ENCODE measurements around the gene CLSTN1.

Gene CLSTN1

DNA sequence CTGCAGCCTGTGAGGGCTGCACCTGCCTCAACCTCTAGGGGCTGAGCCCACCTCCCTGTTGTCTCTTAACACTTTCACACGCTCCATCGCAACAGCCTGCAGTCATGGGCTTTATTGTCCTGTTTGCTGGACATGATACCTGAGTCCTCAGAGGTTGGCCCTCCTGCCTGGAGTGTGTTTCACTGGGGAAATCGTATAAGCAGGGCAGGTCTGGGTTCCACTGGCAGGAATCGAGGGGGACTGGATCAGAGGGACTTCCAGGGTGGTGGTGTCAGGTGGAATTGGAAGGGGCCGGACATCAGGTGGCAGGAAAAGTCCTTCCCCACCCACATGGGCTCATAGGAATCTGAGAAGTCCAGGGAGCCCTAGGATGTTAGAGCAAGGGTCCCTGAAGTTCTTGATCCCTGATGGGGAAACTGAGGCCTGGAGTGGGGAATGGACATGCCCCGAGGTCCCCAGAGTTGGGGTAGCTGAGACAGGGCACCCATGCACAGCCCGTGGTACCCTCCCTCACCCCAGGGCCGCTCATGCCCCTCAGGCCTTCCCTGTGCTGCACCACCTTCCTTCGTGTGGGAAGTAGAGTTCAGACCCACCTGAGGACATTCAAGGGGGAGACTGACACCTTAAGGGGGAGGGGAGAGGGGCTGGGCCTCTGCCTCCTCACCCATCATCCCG is 105.6 kb downstream of the CLSTN1 start:
- no peak for DNase-seq (ENCODE audit: low spot score)
- WGBS, 2 donors (ENCODE audit: extremely low coverage in 2 of 2, insufficient read length in 2 of 2, insufficient replicate concordance in 1 of 2), result no CpG with 5 or more reads among the region's 10 CpGs

DNA sequence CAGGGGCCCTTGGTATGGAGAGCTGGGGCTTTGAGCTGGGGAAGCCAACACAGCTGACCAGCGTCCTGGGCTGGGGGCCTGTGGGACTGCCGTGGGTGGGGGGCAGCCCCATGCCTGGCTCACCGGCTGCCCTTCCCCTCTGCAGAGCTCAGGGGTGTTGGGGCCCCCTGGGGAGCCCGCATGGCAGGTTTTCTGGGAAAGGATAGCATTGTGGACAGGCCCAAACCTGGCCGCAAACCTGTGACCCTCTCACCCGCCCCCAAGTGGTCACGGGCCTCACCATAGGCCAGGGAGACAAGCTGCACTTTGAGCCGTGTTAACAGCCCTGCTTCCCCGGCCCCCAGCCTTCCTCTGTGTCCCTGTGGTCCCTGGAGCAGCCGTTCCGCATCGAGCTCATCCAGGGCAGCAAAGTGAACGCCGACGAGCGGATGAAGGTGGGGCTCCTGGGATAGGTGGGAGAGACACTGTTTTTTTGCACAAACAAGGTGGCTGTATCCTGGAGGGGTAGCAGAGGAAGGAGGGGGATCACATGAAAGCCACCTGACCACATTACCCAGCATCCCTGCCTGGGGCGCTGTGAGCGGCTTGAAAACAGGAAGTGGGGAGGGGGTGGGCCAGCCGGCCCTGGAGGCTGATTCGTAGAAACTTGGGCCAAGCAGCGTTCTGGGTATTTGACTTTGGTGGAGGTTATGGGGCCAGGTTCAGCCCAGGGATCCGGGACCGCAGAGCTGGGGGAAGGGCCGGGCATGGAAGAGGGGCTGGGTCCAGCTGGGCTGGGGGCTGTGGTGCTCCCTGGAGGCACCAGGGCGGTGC is 106.4 kb downstream of the CLSTN1 start:
- Histone ChIP-seq H2BK120ac (ENCODE audit: low read depth, low read length) (no peak overlapping the region), H3K9me3 (replicated peaks in 1 of 2; ENCODE audit: control insufficient read depth in 2 of 2, insufficient read depth in 1 of 2, low read depth in 1 of 2, low read length in 2 of 2) (no peaks in the 10 kb centered on the region), H3K18ac (ENCODE audit: low read length) (peak overlapping the region; percentile 71), H3K4me1 (ENCODE audit: control insufficient read depth in 2 of 2, insufficient read depth in 1 of 2, low read depth in 1 of 2, low read length in 2 of 2) (peaks cover 5% of the 10 kb centered on the region in 2 donors), H3K36me3 (replicated peaks in 1 of 2; ENCODE audit: control insufficient read depth in 2 of 2, insufficient read depth in 2 of 2, low read length in 2 of 2) (no peaks in the 10 kb centered on the region), H3K9ac (ENCODE audit: low read depth, low read length, poor library complexity) (no peak overlapping the region), H2AFZ (ENCODE audit: low read length) (peak overlapping the region; percentile 90), H3K4me3 (ENCODE audit: low read length in 2 of 2) (no peak overlapping the region), H3K23ac (ENCODE audit: low read depth, low read length, poor library complexity) (peak overlapping the region; percentile 86), H2BK12ac (ENCODE audit: low read length) (no peak overlapping the region), H3K4ac (ENCODE audit: low read length) (peak overlapping the region; percentile 14), H3K4me2 (ENCODE audit: insufficient read depth, low read length, poor library complexity, severe bottlenecking) (no peak overlapping the region), H3K79me1 (ENCODE audit: low read depth, low read length) (no peaks in the 10 kb centered on the region), H2BK15ac (ENCODE audit: low read length) (peak overlapping the region; percentile 64), H4K8ac (ENCODE audit: low read depth, low read length) (no peak overlapping the region), H3K27me3 (ENCODE audit: control insufficient read depth in 3 of 3, insufficient read depth in 3 of 3, low read depth in 1 of 3, low read length in 3 of 3) (no peaks in the 10 kb centered on the region), H3K27ac (replicated peaks; ENCODE audit: low read length) (no peak overlapping the region), H3K14ac (ENCODE audit: low read length) (peak overlapping the region; percentile 82), H4K91ac (ENCODE audit: low read depth, low read length, poor library complexity) (no peak overlapping the region), H2BK5ac (ENCODE audit: low read length) (peak overlapping the region; percentile 87), H2AK5ac (ENCODE audit: low read depth, low read length) (peak overlapping the region; percentile 79)
- no CpG with 5 or more reads among the region's 25 CpGs for WGBS, 2 donors (ENCODE audit: extremely low coverage in 2 of 2, insufficient read length in 2 of 2, insufficient replicate concordance in 1 of 2)
- no peak for DNase-seq (ENCODE audit: low spot score)

More for the DNA sequence above, 105.6 kb downstream of the CLSTN1 start:
- Histone ChIP-seq H3K14ac (ENCODE audit: low read length) (peak overlapping the region; percentile 82), H2BK12ac (ENCODE audit: low read length) (no peak overlapping the region), H3K36me3 (replicated peaks in 1 of 2; ENCODE audit: control insufficient read depth in 2 of 2, insufficient read depth in 2 of 2, low read length in 2 of 2) (no peaks in the 10 kb centered on the region), H3K27me3 (ENCODE audit: control insufficient read depth in 3 of 3, insufficient read depth in 3 of 3, low read depth in 1 of 3, low read length in 3 of 3) (no peaks in the 10 kb centered on the region), H3K9me3 (replicated peaks in 1 of 2; ENCODE audit: control insufficient read depth in 2 of 2, insufficient read depth in 1 of 2, low read depth in 1 of 2, low read length in 2 of 2) (no peaks in the 10 kb centered on the region), H2BK120ac (ENCODE audit: low read depth, low read length) (no peak overlapping the region), H3K9ac (ENCODE audit: low read depth, low read length, poor library complexity) (no peak overlapping the region), H3K4ac (ENCODE audit: low read length) (no peak overlapping the region), H3K23ac (ENCODE audit: low read depth, low read length, poor library complexity) (peak overlapping the region; percentile 86), H3K79me1 (ENCODE audit: low read depth, low read length) (no peaks in the 10 kb centered on the region), H4K8ac (ENCODE audit: low read depth, low read length) (no peak overlapping the region), H2BK15ac (ENCODE audit: low read length) (no peak overlapping the region), H2AK5ac (ENCODE audit: low read depth, low read length) (peak overlapping the region; percentile 75), H3K4me2 (ENCODE audit: insufficient read depth, low read length, poor library complexity, severe bottlenecking) (no peak overlapping the region), H2AFZ (ENCODE audit: low read length) (peak overlapping the region; percentile 90), H3K4me1 (ENCODE audit: control insufficient read depth in 2 of 2, insufficient read depth in 1 of 2, low read depth in 1 of 2, low read length in 2 of 2) (peaks cover 5% of the 10 kb centered on the region in 2 donors), H4K91ac (ENCODE audit: low read depth, low read length, poor library complexity) (no peak overlapping the region), H2BK5ac (ENCODE audit: low read length) (no peak overlapping the region), H3K27ac (replicated peaks; ENCODE audit: low read length) (no peak overlapping the region), H3K18ac (ENCODE audit: low read length) (peak overlapping the region; percentile 60), H3K4me3 (ENCODE audit: low read length in 2 of 2) (no peak overlapping the region)

GRCh38 chr1:9716404-9717192 is 107.2 kb downstream of the CLSTN1 start:
- peak overlapping the region; percentile 82 for H3K14ac ChIP-seq (ENCODE audit: low read length)
- H2BK15ac ChIP-seq (ENCODE audit: low read length), result peak overlapping the region; percentile 64
- H3K4ac ChIP-seq (ENCODE audit: low read length), result peak overlapping the region; percentile 14
- no peaks in the 10 kb centered on the region for H3K36me3 ChIP-seq (replicated peaks in 1 of 2; ENCODE audit: control insufficient read depth in 2 of 2, insufficient read depth in 2 of 2, low read length in 2 of 2)
- H3K27me3 ChIP-seq (ENCODE audit: control insufficient read depth in 3 of 3, insufficient read depth in 3 of 3, low read depth in 1 of 3, low read length in 3 of 3), result no peaks in the 10 kb centered on the region
- H3K9ac ChIP-seq (ENCODE audit: low read depth, low read length, poor library complexity), result peak overlapping the region; percentile 21
- peak overlapping the region; percentile 71 for H3K18ac ChIP-seq (ENCODE audit: low read length)
- no peaks in the 10 kb centered on the region for H3K79me1 ChIP-seq (ENCODE audit: low read depth, low read length)
- H4K91ac ChIP-seq (ENCODE audit: low read depth, low read length, poor library complexity), result no peak overlapping the region
- peak overlapping the region; percentile 86 for H3K23ac ChIP-seq (ENCODE audit: low read depth, low read length, poor library complexity)
- peak overlapping the region; percentile 81 for H2AK5ac ChIP-seq (ENCODE audit: low read depth, low read length)
- peak overlapping the region; percentile 87 for H2BK5ac ChIP-seq (ENCODE audit: low read length)
- H3K4me2 ChIP-seq (ENCODE audit: insufficient read depth, low read length, poor library complexity, severe bottlenecking), result no peak overlapping the region
- H2AFZ ChIP-seq (ENCODE audit: low read length), result peak overlapping the region; percentile 90
- H2BK12ac ChIP-seq (ENCODE audit: low read length), result no peak overlapping the region
- no CpG with 5 or more reads among the region's 29 CpGs for WGBS, 2 donors (ENCODE audit: extremely low coverage in 2 of 2, insufficient read length in 2 of 2, insufficient replicate concordance in 1 of 2)
- peaks cover 4 to 5% of the 10 kb centered on the region in 2 donors for H3K4me1 ChIP-seq (ENCODE audit: control insufficient read depth in 2 of 2, insufficient read depth in 1 of 2, low read depth in 1 of 2, low read length in 2 of 2)
- H4K8ac ChIP-seq (ENCODE audit: low read depth, low read length), result no peak overlapping the region
- H3K4me3 ChIP-seq (ENCODE audit: low read length in 2 of 2), result no peak overlapping the region
- H3K27ac ChIP-seq (replicated peaks; ENCODE audit: low read length), result no peak overlapping the region
- no peak for DNase-seq (ENCODE audit: low spot score)
- H3K9me3 ChIP-seq (replicated peaks in 1 of 2; ENCODE audit: control insufficient read depth in 2 of 2, insufficient read depth in 1 of 2, low read depth in 1 of 2, low read length in 2 of 2), result no peaks in the 10 kb centered on the region
- no peak overlapping the region for H2BK120ac ChIP-seq (ENCODE audit: low read depth, low read length)

Measured in neuronal stem cell (in vitro differentiated cells).